ENCODE results near the gene DAZAP1.

The DAZAP1 gene

GRCh38 chr19:1384478-1385110 is 22.8 kb upstream of the DAZAP1 start:
- H3K4me1 Mint-ChIP-seq, result peaks cover 46% of the 10 kb centered on the region
- H3K9me3 Mint-ChIP-seq, result no peaks in the 10 kb centered on the region
- no peak for ATAC-seq
- H3K27me3 Mint-ChIP-seq, result no peaks in the 10 kb centered on the region
- H3K4me3 Mint-ChIP-seq, result peak overlapping the region; percentile 86
- peaks cover 20% of the 10 kb centered on the region for H3K36me3 Mint-ChIP-seq
- peak overlapping the region; percentile 96 for H3K27ac Mint-ChIP-seq

- Mint-ChIP-seq H3K4me1 (peaks cover 40% of the 10 kb centered on the region), H3K4me3 (no peak overlapping the region), H3K27ac (no peak overlapping the region), H3K9me3 (no peaks in the 10 kb centered on the region), H3K27me3 (no peaks in the 10 kb centered on the region), H3K36me3 (peaks cover 32% of the 10 kb centered on the region)
- ATAC-seq, result no peak
Observed at GRCh38 chr19:1385816-1386215, 21.6 kb upstream of the DAZAP1 start.

GRCh38 chr19:1386945-1387683 is 20.3 kb upstream of the DAZAP1 start:
- Mint-ChIP-seq H3K36me3 (peaks cover 39% of the 10 kb centered on the region), H3K4me3 (no peak overlapping the region)

GRCh38 chr19:1387684-1388636 is 19.4 kb upstream of the DAZAP1 start:
- ATAC-seq, result no peak
- no peaks in the 10 kb centered on the region for H3K27me3 Mint-ChIP-seq

More at GRCh38 chr19:1386945-1387683, 20.3 kb upstream of the DAZAP1 start:
- H3K9me3 Mint-ChIP-seq, result no peaks in the 10 kb centered on the region
- H3K27ac Mint-ChIP-seq, result no peak overlapping the region
- H3K27me3 Mint-ChIP-seq, result no peaks in the 10 kb centered on the region
- peaks cover 40% of the 10 kb centered on the region for H3K4me1 Mint-ChIP-seq
- ATAC-seq, result no peak

GRCh38 chr19:1388637-1389026 is 18.8 kb upstream of the DAZAP1 start:
- Mint-ChIP-seq H3K9me3 (no peaks in the 10 kb centered on the region), H3K27me3 (no peaks in the 10 kb centered on the region), H3K27ac (no peak overlapping the region), H3K4me1 (peaks cover 30% of the 10 kb centered on the region), H3K36me3 (peaks cover 49% of the 10 kb centered on the region), H3K4me3 (no peak overlapping the region)
- ATAC-seq, result no peak

More at GRCh38 chr19:1387684-1388636, 19.4 kb upstream of the DAZAP1 start:
- H3K9me3 Mint-ChIP-seq, result no peaks in the 10 kb centered on the region
- peaks cover 37% of the 10 kb centered on the region for H3K4me1 Mint-ChIP-seq
- no peak overlapping the region for H3K4me3 Mint-ChIP-seq
- H3K27ac Mint-ChIP-seq, result no peak overlapping the region
- peaks cover 45% of the 10 kb centered on the region for H3K36me3 Mint-ChIP-seq

- ATAC-seq, result no peak
- no peaks in the 10 kb centered on the region for H3K9me3 Mint-ChIP-seq
- H3K27ac Mint-ChIP-seq, result no peak overlapping the region
- peaks cover 26% of the 10 kb centered on the region for H3K4me1 Mint-ChIP-seq
- H3K36me3 Mint-ChIP-seq, result peaks cover 51% of the 10 kb centered on the region
- H3K27me3 Mint-ChIP-seq, result no peaks in the 10 kb centered on the region
- H3K4me3 Mint-ChIP-seq, result no peak overlapping the region
Observed at GRCh38 chr19:1389033-1389940, 18.1 kb upstream of the DAZAP1 start.

GRCh38 chr19:1390890-1391423 is 16.4 kb upstream of the DAZAP1 start:
- no peak for ATAC-seq
- H3K9me3 Mint-ChIP-seq, result no peaks in the 10 kb centered on the region
- peaks cover 15% of the 10 kb centered on the region for H3K4me1 Mint-ChIP-seq
- no peak overlapping the region for H3K4me3 Mint-ChIP-seq
- peaks cover 56% of the 10 kb centered on the region for H3K36me3 Mint-ChIP-seq
- H3K27me3 Mint-ChIP-seq, result no peaks in the 10 kb centered on the region
- no peak overlapping the region for H3K27ac Mint-ChIP-seq

GRCh38 chr19:1392407-1392806 is 15.0 kb upstream of the DAZAP1 start:
- Mint-ChIP-seq H3K27me3 (no peaks in the 10 kb centered on the region), H3K27ac (no peak overlapping the region), H3K36me3 (peaks cover 50% of the 10 kb centered on the region), H3K4me1 (peaks cover 4% of the 10 kb centered on the region), H3K9me3 (no peaks in the 10 kb centered on the region), H3K4me3 (no peak overlapping the region)
- no peak for ATAC-seq

- H3K36me3 Mint-ChIP-seq, result peaks cover 49% of the 10 kb centered on the region
- ATAC-seq, result no peak
- H3K4me1 Mint-ChIP-seq, result peaks cover 4% of the 10 kb centered on the region
- no peak overlapping the region for H3K4me3 Mint-ChIP-seq
- H3K27ac Mint-ChIP-seq, result no peak overlapping the region
- no peaks in the 10 kb centered on the region for H3K27me3 Mint-ChIP-seq
- no peaks in the 10 kb centered on the region for H3K9me3 Mint-ChIP-seq
Observed at GRCh38 chr19:1392939-1393530, 14.4 kb upstream of the DAZAP1 start.

- Mint-ChIP-seq H3K36me3 (peaks cover 44% of the 10 kb centered on the region), H3K27me3 (no peaks in the 10 kb centered on the region), H3K27ac (no peak overlapping the region), H3K4me1 (peaks cover 4% of the 10 kb centered on the region), H3K4me3 (no peak overlapping the region), H3K9me3 (no peaks in the 10 kb centered on the region)
- ATAC-seq, result no peak
Observed at GRCh38 chr19:1393841-1394240, 13.5 kb upstream of the DAZAP1 start.

GRCh38 chr19:1394252-1395193 is 12.9 kb upstream of the DAZAP1 start:
- peak; percentile 50 for ATAC-seq
- peaks cover 38% of the 10 kb centered on the region for H3K36me3 Mint-ChIP-seq
- peaks cover 4% of the 10 kb centered on the region for H3K4me1 Mint-ChIP-seq
- H3K4me3 Mint-ChIP-seq, result no peak overlapping the region
- no peaks in the 10 kb centered on the region for H3K9me3 Mint-ChIP-seq
- H3K27ac Mint-ChIP-seq, result no peak overlapping the region
- no peaks in the 10 kb centered on the region for H3K27me3 Mint-ChIP-seq

- ATAC-seq, result no peak
- Mint-ChIP-seq H3K36me3 (peaks cover 29% of the 10 kb centered on the region), H3K4me3 (no peak overlapping the region), H3K27me3 (no peaks in the 10 kb centered on the region), H3K4me1 (peaks cover 4% of the 10 kb centered on the region), H3K27ac (no peak overlapping the region), H3K9me3 (no peaks in the 10 kb centered on the region)
Observed at GRCh38 chr19:1395194-1396018, 12.0 kb upstream of the DAZAP1 start.

Data from stimulated activated memory B cell treated with anti-CD40 and anti-IgM and Interleukin-4, amounts not matched to agents 10 μg/mL and 1 μg/mL and 100 μg/mL, for 72 hours (primary cell).